H1 (cell line): Measurements from ENCODE around the gene COL4A1. TPM values are rescaled to one million over a fixed set of nuclear protein-coding genes. Genes with fewer than 3 reads are reported as not detected.

Experiments
- CTCF ChIA-PET: fragments of 300-600 bp; sonication (Branson Sonifier 250); formaldehyde crosslinking; loops from one replicate; lab custom pipeline; 2021; ENCODE audit not compliant: partially characterized antibody; lab: Charles Lee
- POLR2A ChIA-PET: fragments of 300-600 bp; sonication (Branson Sonifier 250); formaldehyde crosslinking; loops from one replicate; lab custom pipeline; 2021; ENCODE audit warnings: inconsistent platforms; ENCODE audit not compliant: partially characterized antibody; lab: Charles Lee
- DNase-seq, 2 experiments: peaks; one replicate each; pipeline versions ENCODE4 v3.0.0 to v3.0.0-alpha.2; 2010 to 2022; ENCODE audit warnings: low spot score in 2 of 2, low read depth in 1 of 2, mixed read lengths in 1 of 2
- FAIRE-seq: peaks from 2 replicates; lab custom pipeline; 2011; peaks lifted over from hg19 to GRCh38; lab: Jason Lieb, UNC
- H2AFZ ChIP-seq: 2 replicates; pipeline ENCODE4 v1.8.1; 2012; ENCODE audit warnings: low read length, inconsistent platforms
- H2AK5ac ChIP-seq: 2 replicates; pipeline ENCODE4 v1.6.1; 2013; ENCODE audit warnings: low read depth, low read length
- H2BK120ac ChIP-seq: replicated peaks from 2 replicates; pipeline ENCODE3; 2013; ENCODE audit warnings: low read depth, low read length, inconsistent platforms
- H2BK12ac ChIP-seq: 2 replicates; pipeline ENCODE4 v1.6.1; 2013; ENCODE audit warnings: low read depth, low read length
- H2BK15ac ChIP-seq: 2 replicates; pipeline ENCODE4 v1.6.1; 2013; ENCODE audit warnings: low read length
- H2BK20ac ChIP-seq: 2 replicates; pipeline ENCODE4 v1.6.1; 2013; ENCODE audit warnings: low read length
- H2BK5ac ChIP-seq: 2 replicates; pipeline ENCODE4 v1.6.1; 2013; ENCODE audit warnings: low read depth, low read length
- H3K14ac ChIP-seq: 2 replicates; pipeline ENCODE4 v1.6.1; 2013; ENCODE audit warnings: inconsistent platforms; ENCODE audit not compliant: insufficient read length
- H3K18ac ChIP-seq: 2 replicates; pipeline ENCODE4 v1.6.1; 2013; ENCODE audit warnings: low read length; ENCODE audit errors: extremely low read depth
- H3K23ac ChIP-seq: 2 replicates; pipeline ENCODE4 v1.6.1; 2013; ENCODE audit warnings: inconsistent platforms; ENCODE audit not compliant: insufficient read length
- H3K23me2 ChIP-seq: 2 replicates; pipeline ENCODE4 v1.6.1; 2013; ENCODE audit warnings: low read depth, low read length
- H3K27ac ChIP-seq: 2 replicates; pipeline ENCODE4 v1.6.1; 2011; ENCODE audit warnings: low read depth, low read length, inconsistent platforms
- H3K27me3 ChIP-seq, 4 experiments: replicated peaks in 1 of 4; 1 replicate in 1 of 4; 2 replicates in 3 of 4; pipeline versions ENCODE4 v1.6.1 to v1.8.1; 2011 to 2013; ENCODE audit warnings: low read length in 3 of 4, mild to moderate bottlenecking in 3 of 4, inconsistent platforms in 2 of 4, mixed read lengths in 2 of 4, moderate library complexity in 1 of 4; ENCODE audit not compliant: control insufficient read depth in 3 of 4, insufficient read depth in 3 of 4; ENCODE audit errors: extremely low read depth in 1 of 4
- H3K36me3 ChIP-seq, 4 experiments: 2 replicates each; pipeline versions ENCODE4 v1.6.1 to v1.8.1; 2011 to 2013; ENCODE audit warnings: mild to moderate bottlenecking in 4 of 4, low read length in 3 of 4, moderate library complexity in 2 of 4, control low read depth in 1 of 4, inconsistent platforms in 1 of 4; ENCODE audit not compliant: insufficient read depth in 4 of 4, control insufficient read depth in 2 of 4
- H3K4ac ChIP-seq: replicated peaks from 2 replicates; pipeline ENCODE3; 2013; ENCODE audit warnings: low read length, low read depth, mixed read lengths, inconsistent platforms; ENCODE audit not compliant: insufficient read length
- H3K4me1 ChIP-seq, 4 experiments: replicated peaks in 1 of 4; 1 replicate in 1 of 4; 2 replicates in 3 of 4; pipeline versions ENCODE4 v1.6.1 to v1.8.1; 2011 to 2013; ENCODE audit warnings: low read length in 3 of 4, inconsistent platforms in 2 of 4, mixed read lengths in 1 of 4; ENCODE audit not compliant: insufficient read depth in 4 of 4, control insufficient read depth in 3 of 4
- H3K4me2 ChIP-seq, 2 experiments: 2 replicates each; pipeline versions ENCODE4 v1.6.1 to v1.8.1; 2011 to 2013; ENCODE audit warnings: low read depth in 2 of 2, low read length in 2 of 2, control low read depth in 1 of 2, inconsistent platforms in 1 of 2, mild to moderate bottlenecking in 1 of 2; ENCODE audit not compliant: insufficient read depth in 1 of 2
- H3K4me3 ChIP-seq, 4 experiments: fragments of 200-600, 300-600 bp in 1 of 4; sonication (generic), shearing (Covaris generic), sonication (Bioruptor Twin) in 1 of 4; 2 replicates each; pipeline versions ENCODE4 v1.5.1 to v1.8.1; 2011 to 2016; ENCODE audit warnings: low read length in 4 of 4, low read depth in 3 of 4, control low read depth in 2 of 4, inconsistent platforms in 2 of 4, mild to moderate bottlenecking in 2 of 4, mixed read lengths in 1 of 4, moderate library complexity in 1 of 4; ENCODE audit not compliant: insufficient read depth in 2 of 4; ENCODE audit errors: extremely low read depth in 1 of 4
- H3K56ac ChIP-seq: replicated peaks from 2 replicates; pipeline ENCODE3; 2013; ENCODE audit warnings: low read depth, mild to moderate bottlenecking, mixed read lengths, low read length, inconsistent platforms; ENCODE audit not compliant: insufficient read length
- H3K79me1 ChIP-seq: 2 replicates; pipeline ENCODE4 v1.6.1; 2013; ENCODE audit warnings: low read depth, low read length, control low read depth
- H3K79me2 ChIP-seq, 2 experiments: 2 replicates each; pipeline versions ENCODE4 v1.6.1 to v1.8.1; 2012 to 2013; ENCODE audit warnings: low read length in 2 of 2, mild to moderate bottlenecking in 2 of 2, inconsistent platforms in 1 of 2; ENCODE audit not compliant: insufficient read depth in 2 of 2, control insufficient read depth in 1 of 2
- H3K9ac ChIP-seq, 4 experiments: replicated peaks in 1 of 4; 1 replicate in 1 of 4; 2 replicates in 3 of 4; pipeline versions ENCODE4 v1.6.1 to v1.8.1; 2011 to 2013; ENCODE audit warnings: low read depth in 3 of 4, low read length in 3 of 4, control low read depth in 2 of 4, mild to moderate bottlenecking in 2 of 4, moderate library complexity in 2 of 4, inconsistent platforms in 1 of 4; ENCODE audit errors: extremely low read depth in 1 of 4
- H3K9me3 ChIP-seq, 2 experiments: 2 replicates each; pipeline versions ENCODE4 v1.6.1 to v1.8.1; 2012 to 2013; ENCODE audit warnings: mild to moderate bottlenecking in 2 of 2, moderate library complexity in 2 of 2, control low read depth in 1 of 2, inconsistent platforms in 1 of 2, low read depth in 1 of 2, low read length in 1 of 2, mixed read lengths in 1 of 2; ENCODE audit not compliant: insufficient read depth in 2 of 2
- H4K20me1 ChIP-seq, 2 experiments: replicated peaks in 1 of 2; 2 replicates each; pipeline versions ENCODE3 to v1.8.1; 2011 to 2013; ENCODE audit warnings: inconsistent platforms in 2 of 2, low read length in 2 of 2, mild to moderate bottlenecking in 1 of 2; ENCODE audit not compliant: insufficient read depth in 2 of 2, control insufficient read depth in 1 of 2
- H4K5ac ChIP-seq: 2 replicates; pipeline ENCODE4 v1.6.1; 2013; ENCODE audit warnings: low read length, low read depth, mixed read lengths, inconsistent platforms; ENCODE audit not compliant: insufficient read length
- H4K8ac ChIP-seq: 2 replicates; pipeline ENCODE4 v1.8.0; 2013; ENCODE audit warnings: mild to moderate bottlenecking, moderate library complexity, low read length, inconsistent platforms; ENCODE audit not compliant: insufficient read depth; ENCODE audit errors: extremely low read depth
- H4K91ac ChIP-seq: replicated peaks from 2 replicates; pipeline ENCODE3; 2013; ENCODE audit warnings: low read length, mixed read lengths, inconsistent platforms; ENCODE audit not compliant: insufficient read length
- CTCF ChIP-seq, 3 experiments: IDR thresholded peaks; 1 replicate in 2 of 3; 2 replicates in 1 of 3; pipeline versions ENCODE4 v1.5.1 to v1.6.1; 2011; ENCODE audit warnings: low read length in 3 of 3, mild to moderate bottlenecking in 3 of 3, inconsistent platforms in 2 of 3, low read depth in 1 of 3, moderate library complexity in 1 of 3; ENCODE audit not compliant: insufficient read depth in 1 of 3; ENCODE audit errors: control extremely low read depth in 1 of 3
- KDM4A ChIP-seq: IDR thresholded peaks from one replicate; pipeline ENCODE4 v1.7.1; 2012; ENCODE audit warnings: low read depth, mild to moderate bottlenecking, moderate library complexity, low read length, inconsistent platforms; ENCODE audit not compliant: severe bottlenecking
- RBBP5 ChIP-seq: IDR thresholded peaks from 2 replicates; pipeline ENCODE4 v1.7.1; 2012; ENCODE audit warnings: low read depth, mild to moderate bottlenecking, inconsistent platforms, low read length, moderate library complexity, borderline replicate concordance
- RXRA ChIP-seq: IDR thresholded peaks from 2 replicates; pipeline ENCODE4 v1.6.1; 2011; ENCODE audit warnings: low read depth, mild to moderate bottlenecking, low read length, moderate library complexity; ENCODE audit not compliant: insufficient read depth
- SP1 ChIP-seq: IDR thresholded peaks from 2 replicates; pipeline ENCODE4 v1.6.1; 2011; ENCODE audit warnings: low read depth, low read length
- whole genome bisulfite sequencing, 2 experiments: shearing (Covaris generic) in 1 of 2; methylation state at CpG; one replicate each; pipeline versions ENCODE4 v1.1.6 to v1.1.7; 2013 to 2015; ENCODE audit warnings: low lambda C conversion rate in 2 of 2, mixed read lengths in 2 of 2, inconsistent platforms in 1 of 2, low coverage in 1 of 2, missing lambda C conversion rate in 1 of 2; ENCODE audit not compliant: insufficient replicate concordance in 2 of 2, insufficient coverage in 1 of 2, insufficient read length in 1 of 2; ENCODE audit errors: extremely low coverage in 1 of 2, missing lambda C conversion rate in 1 of 2; 5-methylcytosine and 5-hydroxymethylcytosine counted together
- polyA plus RNA-seq, 7 experiments: library from polyadenylated mRNA; depleted of rRNA in 3 of 7; stranded (reverse) in 5 of 7; unstranded in 2 of 7; fragments of >200 nt in 5 of 7; fragments of 200-250 nt in 2 of 7; gene quantifications; 1 replicate in 5 of 7; 2 replicates in 1 of 7; 4 replicates in 1 of 7; pipeline versions ENCODE4 v1.2.1 to v1.2.3, GENCODE V29; 2011 to 2013; ENCODE audit warnings: missing spikeins in 2 of 7, mixed read lengths in 2 of 7
- total RNA-seq: library from RNA; stranded (reverse); fragmentation: NEBNext Ultra II Directional; extraction: Animal tissue kit (Norgen Biotek cat#: 25700); gene quantifications from 2 replicates; pipeline ENCODE4 v1.2.1, GENCODE V29; 2021

COL4A1 gene
- total and polyA plus RNA-seq, 2 of the 8 experiments (the other 6 are each of a cell fraction or from before 2014, with no cell fraction given), result 30.7 to 82.0 TPM

DNA sequence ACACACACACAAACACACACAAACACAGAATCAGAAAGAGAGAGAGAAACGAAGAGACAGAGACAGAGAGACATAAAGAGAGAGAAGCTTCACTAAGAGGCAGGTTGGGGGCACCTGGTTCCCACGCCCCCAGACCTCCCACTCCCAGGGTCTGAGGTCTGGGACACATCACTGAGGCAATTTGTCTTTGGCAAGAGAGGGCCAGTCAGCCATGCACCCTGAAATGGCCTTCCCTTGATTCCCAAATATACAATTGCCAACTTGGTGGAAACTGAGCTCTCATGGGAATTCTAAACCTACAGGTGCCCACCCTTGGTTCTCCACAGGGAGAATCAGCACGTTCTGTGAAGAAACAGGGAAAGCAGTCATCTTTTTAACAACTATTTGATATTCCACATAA is 79.5 kb downstream of the COL4A1 start:
- Histone ChIP-seq H3K4me2 (no peak overlapping the region), H3K23ac (no peak overlapping the region)
- CTCF ChIA-PET, result interaction anchor here (0.9 to 2.1 kb wide), 3 partner anchors 9 to 229 kb away, joined by 3 to 6 read pairs (median 4); no protein-coding TSS in a partner anchor
- TF ChIP-seq KDM4A, result no peak
- TF ChIP-seq RXRA, result no peak
- no peak for TF ChIP-seq CTCF (IDR thresholded peaks at IDR 0.05; ENCODE audit: control extremely low read depth in 1 of 3, insufficient read depth in 1 of 3, low read depth in 1 of 3, low read length in 3 of 3)
- TF ChIP-seq SP1, result no peak
- TF ChIP-seq RBBP5, result no peak

More for the DNA sequence above, 79.5 kb downstream of the COL4A1 start:
- Histone ChIP-seq H3K4me1 (peaks cover 0 to 4% (median 0%) of the 10 kb centered on the region in 4 experiments; a peak in 3 of 7 replicates), H3K36me3 (no peaks in the 10 kb centered on the region), H2BK5ac (no peak overlapping the region), H3K56ac (no peak overlapping the region), H2AFZ (no peak overlapping the region), H3K4ac (no peak overlapping the region), H3K9ac (no peak overlapping the region), H3K79me1 (peaks cover 6% of the 10 kb centered on the region), H2BK20ac (no peak overlapping the region), H4K91ac (no peak overlapping the region), H3K18ac (no peak overlapping the region), H3K27me3 (no peaks in the 10 kb centered on the region), H3K23me2 (peaks cover 3% of the 10 kb centered on the region; the same call in 1 of the 2 replicates), H2BK120ac (no peak overlapping the region), H4K20me1 (peaks cover 2 to 4% of the 10 kb centered on the region in 2 experiments), H4K5ac (no peak overlapping the region), H3K79me2 (no peaks in the 10 kb centered on the region), H2AK5ac (no peak overlapping the region), H3K9me3 (no peaks in the 10 kb centered on the region), H3K14ac (no peak overlapping the region), H4K8ac (no peak overlapping the region), H3K4me3 (no peak overlapping the region), H2BK15ac (no peak overlapping the region), H3K27ac (no peak overlapping the region), H2BK12ac (no peak overlapping the region)
- POLR2A ChIA-PET, result interaction anchor here (1.1 to 1.2 kb wide), 3 partner anchors 36 to 133 kb away, joined by 3 read pairs; partner anchors contain the start of gene COL4A1
- FAIRE-seq (no peak), DNase-seq (no peak)
- WGBS, 2 experiments, result 91% methylated on average over 3 of the region's 3 CpGs; no CpG with 5 or more reads in 1 of the 2 experiments
